Measurements from ENCODE around the gene SLC26A5. TPM values are rescaled to one million over a fixed set of nuclear protein-coding genes. Genes with fewer than 3 reads are reported as not detected.

The SLC26A5 gene
- total RNA-seq, 1 experiment from 2014 or later, result not detected

DNA sequence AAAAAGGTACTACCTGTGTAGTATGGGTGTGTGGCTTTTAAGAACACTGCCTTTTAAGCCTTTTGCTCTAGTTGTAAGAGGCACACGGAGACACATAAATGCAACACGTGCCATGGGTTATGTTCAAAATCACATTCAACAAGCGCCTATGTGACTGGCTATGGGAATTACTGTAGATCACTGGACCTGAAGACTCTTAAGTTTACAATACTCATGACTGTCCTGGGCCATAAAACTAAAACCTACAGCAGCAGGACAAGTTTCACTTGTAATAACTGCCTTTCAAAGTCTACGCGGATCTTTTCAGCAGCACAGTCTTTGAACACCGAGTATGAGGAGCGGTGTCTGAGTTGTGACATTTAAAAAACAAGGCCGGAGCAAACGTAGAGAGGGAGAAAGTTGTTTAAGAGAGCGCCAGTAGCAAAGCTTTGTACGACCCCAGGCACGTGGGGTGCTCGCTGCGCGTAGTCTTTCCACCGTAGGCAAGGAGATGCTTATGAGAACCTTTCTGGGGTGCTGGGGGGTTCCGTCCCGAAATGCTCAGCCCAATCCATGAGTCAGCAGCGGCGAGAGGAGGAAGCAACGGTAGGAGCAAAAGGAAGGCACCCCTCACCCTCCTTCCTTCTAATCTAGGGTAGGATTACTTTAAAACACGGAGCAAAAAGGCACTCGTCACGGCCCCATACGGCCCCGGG, 102.1 kb downstream of the SLC26A5 start:
- TF ChIP-seq TCF7L2 (IDR thresholded peaks at IDR 0.05; ENCODE audit: low read depth, low read length) (no peak), REST (IDR thresholded peaks at IDR 0.05; ENCODE audit: insufficient read depth in 1 of 2, low read depth in 2 of 2, low read length in 1 of 2) (no peak), POLR2AphosphoS5 (IDR thresholded peaks at IDR 0.05; ENCODE audit: low read depth, low read length) (no peak), SIN3A (IDR thresholded peaks at IDR 0.05; ENCODE audit: borderline replicate concordance, insufficient read depth, low read depth, low read length) (no peak)
- TF ChIP-seq, protein P1, sequence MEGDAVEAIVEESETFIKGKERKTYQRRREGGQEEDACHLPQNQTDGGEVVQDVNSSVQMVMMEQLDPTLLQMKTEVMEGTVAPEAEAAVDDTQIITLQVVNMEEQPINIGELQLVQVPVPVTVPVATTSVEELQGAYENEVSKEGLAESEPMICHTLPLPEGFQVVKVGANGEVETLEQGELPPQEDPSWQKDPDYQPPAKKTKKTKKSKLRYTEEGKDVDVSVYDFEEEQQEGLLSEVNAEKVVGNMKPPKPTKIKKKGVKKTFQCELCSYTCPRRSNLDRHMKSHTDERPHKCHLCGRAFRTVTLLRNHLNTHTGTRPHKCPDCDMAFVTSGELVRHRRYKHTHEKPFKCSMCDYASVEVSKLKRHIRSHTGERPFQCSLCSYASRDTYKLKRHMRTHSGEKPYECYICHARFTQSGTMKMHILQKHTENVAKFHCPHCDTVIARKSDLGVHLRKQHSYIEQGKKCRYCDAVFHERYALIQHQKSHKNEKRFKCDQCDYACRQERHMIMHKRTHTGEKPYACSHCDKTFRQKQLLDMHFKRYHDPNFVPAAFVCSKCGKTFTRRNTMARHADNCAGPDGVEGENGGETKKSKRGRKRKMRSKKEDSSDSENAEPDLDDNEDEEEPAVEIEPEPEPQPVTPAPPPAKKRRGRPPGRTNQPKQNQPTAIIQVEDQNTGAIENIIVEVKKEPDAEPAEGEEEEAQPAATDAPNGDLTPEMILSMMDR (IDR thresholded peaks at IDR 0.05), result no peak
- intact Hi-C loops (cut with micrococcal nuclease; ENCODE audit: unreplicated experiment) (no loop called here), in situ Hi-C loops (cut with HindIII; ENCODE audit: low pct_unique_long_range_greater_than_20kb, low sequenced_read_pairs) (no loop called here)
- Histone ChIP-seq H3K27ac (ENCODE audit: low read length) (peak overlapping the region; percentile 96), H3K36me3 (ENCODE audit: control insufficient read depth, insufficient read depth, low read length) (peaks cover 23% of the 10 kb centered on the region), H3K4me1 (ENCODE audit: control insufficient read depth, insufficient read depth, low read length) (peaks cover 16% of the 10 kb centered on the region), H3K27me3 (ENCODE audit: control insufficient read depth, insufficient read depth, low read length) (no peaks in the 10 kb centered on the region), H3K9me3 (ENCODE audit: control insufficient read depth, insufficient read depth, low read depth, low read length) (no peaks in the 10 kb centered on the region), H3K4me3 (ENCODE audit: low read depth in 2 of 2, low read length in 2 of 2) (peak overlapping the region; percentile 92 to 100)
- BruUV-seq (replicated peaks), result TSS peak; percentile 72
- ATAC-seq (peak; percentile 42), DNase-seq (ENCODE audit: low read depth, low spot score) (no peak)
- ChIA-PET POLR2A (no interaction called here), CTCF (no interaction called here)

GRCh38 chr7:103343332-103343731, 102.7 kb downstream of the SLC26A5 start:
- Histone ChIP-seq H3K27me3 (ENCODE audit: control insufficient read depth, insufficient read depth, low read length) (no peaks in the 10 kb centered on the region), H3K4me3 (ENCODE audit: low read depth in 2 of 2, low read length in 2 of 2) (peak overlapping the region; percentile 92 to 100), H3K4me1 (ENCODE audit: control insufficient read depth, insufficient read depth, low read length) (peaks cover 15% of the 10 kb centered on the region), H3K9me3 (ENCODE audit: control insufficient read depth, insufficient read depth, low read depth, low read length) (no peaks in the 10 kb centered on the region), H3K27ac (ENCODE audit: low read length) (peak overlapping the region; percentile 96), H3K36me3 (ENCODE audit: control insufficient read depth, insufficient read depth, low read length) (peaks cover 25% of the 10 kb centered on the region)
- ChIA-PET POLR2A (no interaction called here), CTCF (no interaction called here)
- ATAC-seq (no peak), DNase-seq (ENCODE audit: low read depth, low spot score) (no peak)
- BruUV-seq (replicated peaks), result no TSS peak
- in situ Hi-C loops (cut with HindIII; ENCODE audit: low pct_unique_long_range_greater_than_20kb, low sequenced_read_pairs), result no loop called here
- intact Hi-C loops (cut with micrococcal nuclease; ENCODE audit: unreplicated experiment), result no loop called here
- TF ChIP-seq TCF7L2 (IDR thresholded peaks at IDR 0.05; ENCODE audit: low read depth, low read length) (no peak), REST (IDR thresholded peaks at IDR 0.05; ENCODE audit: insufficient read depth in 1 of 2, low read depth in 2 of 2, low read length in 1 of 2) (no peak), SIN3A (IDR thresholded peaks at IDR 0.05; ENCODE audit: borderline replicate concordance, insufficient read depth, low read depth, low read length) (no peak), POLR2AphosphoS5 (IDR thresholded peaks at IDR 0.05; ENCODE audit: low read depth, low read length) (no peak)
- TF ChIP-seq, protein P1 (IDR thresholded peaks at IDR 0.05), result no peak
